SK-N-MC (cell line): ENCODE data around the gene ACCS.

Experiments used
- EZH2 ChIP-seq: fragments of 200-600 bp; sonication (generic); IDR thresholded peaks from one replicate; pipeline ENCODE4 v1.6.1; 2017; ENCODE audit warnings: antibody characterized with exemption
- POLR2AphosphoS5 ChIP-seq: IDR thresholded peaks from 2 replicates; pipeline ENCODE4 v1.6.1; 2012; ENCODE audit warnings: mild to moderate bottlenecking, low read depth, low read length, borderline replicate concordance

GRCh38 chr11:44113572-44113971 is 47.5 kb downstream of the ACCS start:
- no peak for TF ChIP-seq EZH2
- no peak for TF ChIP-seq POLR2AphosphoS5
